Gastroesophageal sphincter (tissue), 4 donors: ENCODE measurements around the gene NEK1. TPM values are rescaled to one million over a fixed set of nuclear protein-coding genes. Genes with fewer than 3 reads are reported as not detected.
A peak's percentile ranks its signal among the peaks of the same experiment; 100 is the strongest.

ENCODE experiments used
- ATAC-seq: fragments of 150-250 bp; one replicate; pipeline ENCODE4 v1.9.1; 2016; ENCODE audit warnings: mild to moderate bottlenecking, moderate library complexity
- H3K27ac ChIP-seq, 4 donors: fragments of 200-600 bp; sonication (generic) in 3 of 4; 1 replicate in 3 of 4; 2 replicates in 1 of 4; pipeline ENCODE4 v1.5.1; 2016 to 2019
- H3K27me3 ChIP-seq: fragments of 200-600 bp; sonication (generic); one replicate; pipeline ENCODE4 v1.5.1; 2019
- H3K36me3 ChIP-seq, 2 donors: fragments of 200-600 bp; sonication (generic); one replicate each; pipeline ENCODE4 v1.5.1; 2019; ENCODE audit warnings: control low read depth in 1 of 2
- H3K4me1 ChIP-seq, 3 donors: fragments of 200-600 bp; sonication (generic); 1 replicate in 2 of 3; 2 replicates in 1 of 3; pipeline ENCODE4 v1.5.1; 2016 to 2019; ENCODE audit warnings: control low read depth in 2 of 3
- H3K4me3 ChIP-seq, 2 donors: fragments of 200-600 bp; sonication (generic); one replicate each; pipeline ENCODE4 v1.5.1; 2019; ENCODE audit warnings: mild to moderate bottlenecking in 1 of 2, moderate library complexity in 1 of 2
- H3K9me3 ChIP-seq, 3 donors: fragments of 200-600 bp; sonication (generic); one replicate each; pipeline ENCODE4 v1.5.1; 2017 to 2019; ENCODE audit warnings: control low read depth in 2 of 3
- EP300 ChIP-seq: sonication (generic); formaldehyde crosslinking; IDR thresholded peaks from one replicate; pipeline ENCODE4 v1.6.1; 2017; ENCODE audit warnings: antibody characterized with exemption, mild to moderate bottlenecking
- POLR2A ChIP-seq, 2 donors: fragments of 450-650 bp; IDR thresholded peaks; one replicate each; pipeline ENCODE4 v1.6.1; 2017; ENCODE audit warnings: antibody characterized with exemption in 2 of 2, mild to moderate bottlenecking in 2 of 2, moderate library complexity in 1 of 2
- POLR2AphosphoS5 ChIP-seq: sonication (generic); formaldehyde crosslinking; IDR thresholded peaks from one replicate; pipeline ENCODE4 v1.6.1; 2017; ENCODE audit warnings: antibody characterized with exemption
- WGBS, 2 donors: methylation state at CpG; one replicate each; pipeline ENCODE4 v1.1.5; 2018; ENCODE audit warnings: low coverage in 1 of 2; 5-methylcytosine and 5-hydroxymethylcytosine counted together
- total RNA-seq, 4 donors: library from RNA; depleted of rRNA; stranded (reverse); fragments of >200 nt; gene quantifications; one replicate each; pipeline ENCODE4 v1.1.0, GENCODE V29; 2016
- TF ChIP-seq, protein P1 (sequence below), 4 experiments: fragments of 200-600 bp in 2 of 4; fragments of 450-650 bp in 2 of 4; sonication (generic) in 1 of 4; IDR thresholded peaks; one replicate each; pipeline ENCODE4 v1.5.1; 2017 to 2019; ENCODE audit warnings: antibody characterized with exemption in 4 of 4, mild to moderate bottlenecking in 2 of 4, moderate library complexity in 2 of 4

NEK1 gene
- total RNA-seq, 4 donors from 2014 or later: 9.1 to 21.4 (median 12.3) TPM

DNA sequence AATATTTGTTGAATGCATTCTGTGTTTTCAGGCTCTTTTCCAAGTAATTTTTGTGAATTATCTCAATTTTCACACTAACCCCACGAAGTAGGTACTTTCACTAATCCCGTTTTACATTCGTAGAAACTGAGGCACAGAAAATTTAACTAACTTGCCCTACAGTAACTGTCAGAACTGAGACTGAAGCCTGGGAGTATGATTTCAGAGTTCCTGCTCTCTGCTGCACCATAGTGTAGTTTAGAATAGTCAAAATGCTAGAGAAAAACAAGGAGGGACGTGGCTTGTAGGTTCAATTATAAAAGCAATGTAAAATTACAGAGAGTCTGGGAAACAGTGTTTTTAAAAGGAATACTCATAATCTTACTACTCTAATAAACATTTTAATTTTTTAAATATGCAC is 10.2 kb upstream of the NEK1 start:
- Histone ChIP-seq H3K27ac (peak overlapping the region in 2 of 4 donors; percentile 94 to 96), H3K36me3 (no peaks in the 10 kb centered on the region), H3K4me1 (peaks cover 0 to 35% (median 6%) of the 10 kb centered on the region in 3 donors), H3K27me3 (no peaks in the 10 kb centered on the region), H3K4me3 (peak overlapping the region in 1 of 2 donors; percentile 67), H3K9me3 (no peaks in the 10 kb centered on the region)
- TF ChIP-seq POLR2AphosphoS5: no peak
- TF ChIP-seq, protein P1, sequence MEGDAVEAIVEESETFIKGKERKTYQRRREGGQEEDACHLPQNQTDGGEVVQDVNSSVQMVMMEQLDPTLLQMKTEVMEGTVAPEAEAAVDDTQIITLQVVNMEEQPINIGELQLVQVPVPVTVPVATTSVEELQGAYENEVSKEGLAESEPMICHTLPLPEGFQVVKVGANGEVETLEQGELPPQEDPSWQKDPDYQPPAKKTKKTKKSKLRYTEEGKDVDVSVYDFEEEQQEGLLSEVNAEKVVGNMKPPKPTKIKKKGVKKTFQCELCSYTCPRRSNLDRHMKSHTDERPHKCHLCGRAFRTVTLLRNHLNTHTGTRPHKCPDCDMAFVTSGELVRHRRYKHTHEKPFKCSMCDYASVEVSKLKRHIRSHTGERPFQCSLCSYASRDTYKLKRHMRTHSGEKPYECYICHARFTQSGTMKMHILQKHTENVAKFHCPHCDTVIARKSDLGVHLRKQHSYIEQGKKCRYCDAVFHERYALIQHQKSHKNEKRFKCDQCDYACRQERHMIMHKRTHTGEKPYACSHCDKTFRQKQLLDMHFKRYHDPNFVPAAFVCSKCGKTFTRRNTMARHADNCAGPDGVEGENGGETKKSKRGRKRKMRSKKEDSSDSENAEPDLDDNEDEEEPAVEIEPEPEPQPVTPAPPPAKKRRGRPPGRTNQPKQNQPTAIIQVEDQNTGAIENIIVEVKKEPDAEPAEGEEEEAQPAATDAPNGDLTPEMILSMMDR (IDR thresholded peaks at IDR 0.05): no peak
- TF ChIP-seq EP300: no peak
- no peak for TF ChIP-seq POLR2A (IDR thresholded peaks at IDR 0.05)
- 31 to 55% methylated on average over 4 of the region's 4 CpGs for WGBS, 2 donors
- no peak for ATAC-seq

DNA sequence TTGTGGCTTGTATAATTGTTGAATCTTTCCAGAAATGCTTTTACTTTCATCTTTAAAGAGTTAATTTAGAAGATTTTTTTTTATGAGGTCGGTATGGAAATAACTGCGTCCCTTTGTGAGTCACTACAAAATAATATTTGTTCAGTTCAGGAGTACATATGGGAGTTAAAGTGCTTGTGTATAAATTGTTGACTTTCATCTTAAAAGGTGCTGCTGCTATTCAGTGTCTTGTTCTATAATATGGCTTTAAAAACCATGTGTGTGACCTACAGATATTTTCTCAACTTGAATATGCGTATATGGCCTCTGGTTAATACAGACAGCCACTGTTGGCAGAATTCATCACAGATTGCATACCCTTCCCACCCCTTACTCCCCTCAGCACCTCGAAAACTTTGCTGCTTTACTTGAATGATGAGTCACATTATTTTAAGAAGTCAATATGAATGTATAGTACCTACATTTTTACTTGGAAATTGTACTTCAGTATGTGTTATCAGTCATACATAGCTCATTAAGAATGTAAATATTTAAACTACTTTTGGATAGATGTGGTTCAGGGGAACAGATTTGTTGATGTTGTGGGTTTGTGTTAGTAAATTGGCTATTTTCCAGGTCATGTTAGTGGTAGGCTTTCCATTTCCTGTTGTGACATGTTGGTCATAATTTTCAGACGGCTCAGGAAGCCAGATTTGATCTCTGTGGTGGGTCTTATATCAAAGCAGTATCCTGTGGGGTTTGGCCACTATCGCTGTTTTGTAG is 9.5 kb upstream of the NEK1 start:
- no peaks in the 10 kb centered on the region for H3K27me3 ChIP-seq
- no peak for TF ChIP-seq POLR2A (IDR thresholded peaks at IDR 0.05)
- TF ChIP-seq POLR2AphosphoS5: no peak
- no peak for TF ChIP-seq EP300
- peaks cover 0 to 35% (median 6%) of the 10 kb centered on the region in 3 donors for H3K4me1 ChIP-seq
- H3K27ac ChIP-seq: peak overlapping the region in 2 of 4 donors; percentile 94 to 96
- peak overlapping the region; percentile 67 to 69 for H3K4me3 ChIP-seq
- no peaks in the 10 kb centered on the region for H3K36me3 ChIP-seq
- WGBS, 2 donors: 3 to 7% methylated on average over 6 of the region's 6 CpGs
- ATAC-seq: no peak
- no peaks in the 10 kb centered on the region for H3K9me3 ChIP-seq

DNA sequence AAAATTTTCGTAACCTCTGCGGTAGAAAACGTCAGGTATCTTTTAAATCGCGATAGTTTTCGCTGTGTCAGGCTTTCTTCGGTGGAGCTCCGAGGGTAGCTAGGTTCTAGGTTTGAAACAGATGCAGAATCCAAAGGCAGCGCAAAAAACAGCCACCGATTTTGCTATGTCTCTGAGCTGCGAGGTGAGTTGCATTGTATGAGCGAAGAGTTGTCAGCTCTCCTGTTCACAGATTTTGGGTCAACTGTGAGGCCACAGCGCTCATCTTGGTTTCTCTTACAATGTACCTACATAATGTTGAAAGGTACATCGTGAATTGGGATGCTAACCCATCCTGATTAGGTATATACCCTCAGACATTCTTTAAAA is 8.5 kb upstream of the NEK1 start:
- H3K27me3 ChIP-seq: no peaks in the 10 kb centered on the region
- H3K4me1 ChIP-seq: peaks cover 0 to 35% (median 6%) of the 10 kb centered on the region in 3 donors
- H3K9me3 ChIP-seq: no peaks in the 10 kb centered on the region
- no peaks in the 10 kb centered on the region for H3K36me3 ChIP-seq
- peak overlapping the region; percentile 83 to 96 (median 93) for H3K27ac ChIP-seq
- TF ChIP-seq EP300: no peak
- TF ChIP-seq POLR2A (IDR thresholded peaks at IDR 0.05): no peak
- TF ChIP-seq, protein P1 (IDR thresholded peaks at IDR 0.05): no peak
- TF ChIP-seq POLR2AphosphoS5: no peak
- 0% methylated on average over 8 to 10 of the region's 14 CpGs for WGBS, 2 donors
- ATAC-seq: no peak
- peak overlapping the region; percentile 67 to 69 for H3K4me3 ChIP-seq

DNA sequence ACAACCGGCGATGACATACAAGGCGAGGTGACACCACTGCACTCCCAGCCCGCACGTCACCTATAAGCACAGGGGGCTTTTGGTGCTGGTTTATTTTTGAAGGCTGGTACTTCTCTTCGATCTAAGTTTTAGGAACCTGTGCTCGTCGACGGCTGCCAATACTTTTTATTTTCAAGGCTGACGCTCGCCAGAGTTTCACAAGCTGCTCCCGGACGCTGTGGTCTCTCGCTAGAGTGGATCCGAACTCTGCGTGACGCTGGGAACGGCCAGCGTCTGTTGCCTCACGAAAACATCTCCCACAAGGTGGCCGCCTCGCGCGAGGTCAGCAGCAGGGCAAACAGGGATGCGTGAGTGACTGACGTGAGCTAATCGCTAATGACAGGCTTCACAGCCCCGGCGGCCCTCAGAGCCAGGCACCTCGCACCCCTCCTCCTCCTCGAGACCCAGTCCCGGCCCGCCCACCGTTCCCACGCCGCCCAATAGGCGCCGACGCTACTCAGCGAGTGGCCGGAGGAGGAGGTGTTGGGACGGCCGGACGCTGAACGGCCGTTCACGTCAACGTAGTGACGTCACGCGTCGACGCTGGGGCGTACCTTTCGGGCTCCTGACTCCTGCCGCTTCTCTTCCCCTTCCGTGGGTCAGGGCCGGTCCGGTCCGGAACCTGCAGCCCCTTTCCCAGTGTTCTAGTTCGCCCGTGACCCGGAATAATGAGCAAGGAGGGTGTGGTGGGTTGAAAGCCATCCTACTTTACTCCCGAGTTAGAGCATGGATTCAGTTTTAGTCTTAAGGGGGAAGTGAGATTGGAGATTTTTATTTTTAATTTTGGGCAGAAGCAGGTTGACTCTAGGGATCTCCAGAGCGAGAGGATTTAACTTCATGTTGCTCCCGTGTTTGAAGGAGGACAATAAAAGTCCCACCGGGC is 7.8 kb upstream of the NEK1 start, which contains the start of gene CLCN3:
TSS of gene CLCN3 (plus strand) at position 621 of the 922 bp plus-strand sequence. CDS start 15,351 bp downstream, outside the sequence.
- WGBS, 2 donors: 0 to 1% methylated on average over 18 to 19 of the region's 67 CpGs
- Histone ChIP-seq H3K27me3 (no peaks in the 10 kb centered on the region), H3K4me3 (peak within 1 kb of the TSS; percentile 67 to 69), H3K27ac (peak within 1 kb of the TSS; percentile 83 to 96 (median 93)), H3K9me3 (no peaks in the 10 kb centered on the region), H3K36me3 (no peaks in the 10 kb centered on the region), H3K4me1 (peaks cover 0 to 35% (median 6%) of the 10 kb centered on the region in 3 donors)
- TF ChIP-seq, protein P1 (IDR thresholded peaks at IDR 0.05): peak in 1 of 4 experiments; percentile 32
- peak; percentile 86 to 87 for TF ChIP-seq POLR2A (IDR thresholded peaks at IDR 0.05)
- TF ChIP-seq POLR2AphosphoS5: peak; percentile 92
- TF ChIP-seq EP300: no peak
- ATAC-seq: peak; percentile 99

DNA sequence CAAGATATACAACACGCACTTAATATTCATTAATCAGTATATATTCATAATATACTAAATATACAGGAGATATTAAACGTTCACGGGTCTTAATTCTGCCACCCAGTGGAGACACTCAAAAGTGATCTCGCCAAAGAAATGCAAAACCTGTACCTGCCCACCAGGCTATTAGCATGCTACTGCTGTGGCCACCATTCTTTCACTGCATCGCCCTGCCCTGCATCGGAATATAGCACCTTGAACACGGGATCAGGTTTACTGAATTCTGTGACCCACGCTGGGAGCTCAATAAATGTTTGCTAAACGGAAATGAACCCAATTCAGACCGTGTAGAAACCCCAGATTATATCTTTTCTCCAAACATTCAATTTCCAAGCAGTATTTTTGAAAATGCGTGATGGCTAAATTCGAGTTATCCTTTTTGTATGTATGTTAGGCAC is 7.2 kb upstream of the NEK1 start:
- Histone ChIP-seq H3K36me3 (no peaks in the 10 kb centered on the region), H3K4me3 (peak overlapping the region; percentile 67 to 69), H3K27me3 (no peaks in the 10 kb centered on the region), H3K4me1 (peaks cover 0 to 35% (median 6%) of the 10 kb centered on the region in 3 donors), H3K27ac (peak overlapping the region; percentile 83 to 96 (median 93)), H3K9me3 (no peaks in the 10 kb centered on the region)
- TF ChIP-seq, protein P1 (IDR thresholded peaks at IDR 0.05): peak; percentile 35 to 64 (median 62)
- no peak for TF ChIP-seq EP300
- no peak for ATAC-seq
- WGBS, 2 donors: 0 to 1% methylated on average over 1 to 12 of the region's 12 CpGs
